ENCODE results near the gene UBE2M.
"Not testable (repeated sequence)": the region's sequence is repeated elsewhere in the genome, so short reads cannot be mapped to it uniquely, and the experiment has no call there.

UBE2M gene

DNA sequence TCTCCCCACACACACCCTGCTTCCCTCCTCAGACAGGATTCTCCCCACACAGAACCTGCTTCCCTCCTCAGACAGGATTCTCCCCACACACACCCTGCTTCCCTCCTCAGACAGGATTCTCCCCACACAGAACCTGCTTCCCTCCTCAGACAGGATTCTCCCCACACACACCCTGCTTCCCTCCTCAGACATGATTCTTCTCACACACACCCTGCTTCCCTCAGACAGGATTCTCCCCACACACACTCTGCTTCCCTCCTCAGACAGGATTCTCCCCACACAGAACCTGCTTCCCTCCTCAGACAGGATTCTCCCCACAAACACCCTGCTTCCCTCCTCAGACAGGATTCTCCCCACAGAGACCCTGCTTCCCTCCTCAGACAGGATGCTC is 19.2 kb downstream of the UBE2M start:
- not testable (repeated sequence) for DNase-seq (ENCODE audit: low spot score)

GRCh38 chr19:58538257-58539168 is 19.9 kb downstream of the UBE2M start:
- no peak for DNase-seq (ENCODE audit: low spot score)

DNA sequence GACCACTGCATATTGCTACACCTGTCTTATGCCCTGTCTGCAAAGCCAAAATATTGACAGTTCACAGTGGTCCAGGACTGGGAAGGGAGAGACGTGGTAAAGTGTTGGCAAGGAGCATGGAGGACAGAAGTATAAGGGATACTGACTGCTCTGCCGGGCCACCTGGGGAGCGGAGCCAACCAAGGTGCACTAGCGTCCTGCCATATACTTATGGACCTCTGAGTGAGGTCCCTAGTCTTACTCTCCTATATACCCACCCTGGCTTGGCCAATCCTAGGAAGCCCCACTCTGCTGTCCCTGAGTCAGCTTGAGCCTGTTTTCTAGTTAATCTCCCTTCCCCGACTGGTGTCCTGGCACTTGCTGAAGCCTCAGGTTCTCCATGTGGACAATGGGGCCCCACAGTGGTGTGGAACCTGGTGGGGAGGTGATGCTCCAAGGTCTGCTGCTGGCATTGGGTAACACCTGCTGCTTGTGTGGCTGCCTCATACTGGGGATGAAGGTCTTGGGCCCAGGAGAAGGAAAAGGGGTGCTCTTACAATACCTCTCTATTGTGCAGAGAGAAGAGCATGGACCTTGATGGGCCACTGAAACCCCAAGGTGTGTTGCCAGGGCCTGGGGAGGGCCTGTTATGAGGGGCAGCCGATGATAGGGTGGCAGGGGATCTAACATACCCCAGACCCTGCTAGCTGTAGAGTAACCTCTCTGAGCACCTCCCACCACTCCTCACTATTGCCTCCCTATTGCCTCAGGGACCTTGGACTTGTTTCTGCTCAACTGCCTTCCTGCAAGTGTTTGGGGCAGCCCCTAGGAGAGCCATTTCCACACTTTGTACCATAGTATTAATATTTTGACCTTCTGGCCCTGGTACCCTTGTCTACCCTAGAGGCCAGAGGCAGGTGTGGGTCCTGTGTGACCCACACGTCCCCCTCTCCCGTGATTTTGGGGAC is 21.3 kb downstream of the UBE2M start:
- DNase-seq (ENCODE audit: low spot score) = no peak

DNA sequence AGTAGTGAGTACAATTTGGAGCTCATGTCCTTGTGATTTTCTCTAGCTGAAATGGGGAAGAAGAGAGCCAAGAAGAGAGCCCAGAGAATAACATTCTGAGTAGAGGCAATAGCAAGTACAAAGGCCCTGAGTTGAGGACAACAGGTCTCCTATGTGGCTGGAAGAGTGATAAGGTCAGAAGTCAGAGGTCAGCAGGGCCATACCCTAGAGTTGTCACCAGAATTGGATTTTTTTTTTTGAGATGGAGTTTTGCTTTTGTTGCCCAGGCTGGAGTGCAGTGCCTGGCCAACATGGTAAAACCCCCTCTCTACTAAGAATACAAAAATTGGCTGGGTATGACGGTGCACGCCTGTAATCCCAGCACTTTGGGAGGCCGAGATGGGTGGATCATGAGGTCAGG is 22.6 kb downstream of the UBE2M start:
- no peak for DNase-seq (ENCODE audit: low spot score)

- DNase-seq (ENCODE audit: low spot score) = no peak
Observed at GRCh38 chr19:58531034-58531840, 27.2 kb downstream of the UBE2M start.

DNA sequence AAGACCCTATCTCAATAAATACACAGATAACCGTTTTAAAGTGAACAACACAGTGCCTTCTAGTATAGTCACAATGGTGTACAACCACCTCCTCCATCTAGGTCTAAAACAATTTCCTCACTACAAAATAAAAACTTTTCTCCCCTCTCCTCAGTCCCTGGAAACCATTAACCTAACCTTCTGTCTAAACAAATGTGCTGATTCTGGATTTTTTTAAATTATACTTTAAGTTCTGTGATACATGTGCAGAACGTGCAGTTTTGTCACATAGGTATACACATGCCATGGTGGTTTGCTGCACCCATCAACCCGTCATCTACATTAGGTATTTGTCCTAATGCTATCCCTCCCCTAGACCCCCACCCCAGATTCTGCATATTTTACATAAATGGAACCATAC is 29.0 kb downstream of the UBE2M start:
- DNase-seq (ENCODE audit: low spot score) = no peak

DNA sequence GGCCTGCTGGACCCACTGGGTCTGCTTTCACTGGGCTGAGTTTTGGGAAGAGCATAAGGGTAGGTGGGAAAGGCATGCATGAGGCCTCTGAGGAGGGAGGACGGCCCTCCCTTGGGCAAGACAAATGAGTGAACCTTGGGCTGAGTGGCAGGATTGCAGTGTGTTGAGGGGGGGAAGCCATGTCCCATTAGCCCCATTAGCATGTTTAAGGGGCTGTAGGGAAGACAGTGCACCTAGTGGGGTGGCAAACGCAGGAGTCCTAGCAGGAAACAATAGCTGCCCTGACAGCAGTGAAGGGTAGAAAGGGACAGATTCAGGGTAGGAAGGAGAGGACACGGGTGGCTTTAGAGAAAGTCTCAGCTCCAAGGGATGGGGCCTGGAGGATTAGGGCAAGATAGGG is 35.7 kb downstream of the UBE2M start:
- DNase-seq (ENCODE audit: low spot score) = no peak

GRCh38 chr19:58521651-58522050 is 36.8 kb downstream of the UBE2M start:
- DNase-seq (ENCODE audit: low spot score) = no peak

DNA sequence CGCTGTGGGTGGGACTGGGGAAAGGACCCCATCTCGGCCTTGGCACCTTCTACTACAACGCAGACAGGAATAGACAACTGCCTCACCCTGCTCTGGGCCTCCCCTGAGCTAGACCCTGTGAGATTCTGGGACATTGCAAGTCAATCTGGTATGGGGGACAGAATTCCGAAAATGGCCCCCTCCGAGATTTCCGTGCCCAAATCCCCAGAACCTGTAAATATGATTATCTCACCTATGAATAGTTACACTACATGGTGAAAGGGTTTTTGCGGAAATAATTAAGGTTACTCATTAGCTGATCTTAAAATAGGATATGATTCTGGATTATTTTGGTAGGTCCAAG is 38.2 kb downstream of the UBE2M start:
- DNase-seq (ENCODE audit: low spot score) = no peak

DNA sequence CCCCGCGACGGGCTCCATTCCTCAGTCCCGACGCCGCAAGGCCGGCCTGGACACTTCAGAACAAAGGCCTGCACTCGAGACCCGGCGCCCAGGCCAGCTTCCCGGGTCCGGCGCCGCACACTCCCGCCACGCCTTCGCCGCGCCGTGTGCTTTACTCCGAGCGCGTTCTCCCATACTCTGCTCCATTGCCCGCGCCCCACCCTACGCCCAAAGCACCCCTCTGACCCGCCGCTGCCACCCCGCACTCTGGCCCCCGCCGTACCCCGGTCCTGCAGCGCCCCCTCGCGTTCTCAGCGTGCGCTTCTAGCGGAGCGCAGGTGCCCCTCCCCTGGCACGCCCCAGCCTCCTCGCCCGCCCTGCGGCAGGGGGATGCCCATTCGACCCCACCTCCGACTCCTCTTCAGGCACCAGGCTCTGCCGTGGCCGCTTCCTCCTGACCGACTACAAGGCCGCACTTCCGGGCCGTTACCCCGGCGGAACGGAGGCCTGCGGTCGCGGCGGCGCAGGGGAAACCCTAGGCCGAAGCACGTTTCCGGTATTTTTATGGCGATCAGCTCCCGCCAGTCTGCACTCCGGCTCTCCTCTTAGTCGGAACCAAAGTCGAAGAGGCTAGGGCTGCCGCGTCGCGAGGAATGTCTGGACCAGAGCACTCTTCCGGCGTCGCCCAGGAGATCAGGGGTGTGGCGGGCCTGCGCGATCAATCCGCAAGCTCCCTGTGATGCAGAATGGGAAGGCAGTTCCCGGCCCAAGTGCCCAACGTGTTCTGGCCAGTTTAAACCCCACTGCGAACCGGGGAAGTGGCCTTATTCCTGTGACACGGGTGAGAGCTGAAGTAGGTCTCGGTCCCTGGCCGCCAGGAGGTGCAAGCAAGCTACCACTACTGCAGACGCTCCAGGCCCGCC is 38.8 kb downstream of the UBE2M start, which contains the start of gene ZBTB45:
ZBTB45 (minus strand) TSS at position 456 of the 902 bp plus-strand sequence. CDS start 2,137 bp downstream, outside the sequence.
- peak; percentile 94 for DNase-seq (ENCODE audit: low spot score)

DNA sequence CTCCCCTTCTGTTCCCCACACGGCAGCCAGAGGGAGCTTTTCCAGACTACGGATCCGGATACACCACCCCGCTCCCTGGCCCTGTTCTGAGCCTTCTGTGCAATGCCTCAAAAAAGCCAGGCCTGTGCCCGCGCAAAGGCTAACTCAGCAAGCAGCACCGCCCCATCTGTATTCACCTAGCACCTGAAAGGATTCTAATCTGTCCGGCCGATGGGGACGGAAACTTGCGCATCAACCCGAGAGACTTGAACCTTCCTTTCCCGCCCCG is 39.4 kb downstream of the UBE2M start:
- DNase-seq (ENCODE audit: low spot score) = no peak

DNA sequence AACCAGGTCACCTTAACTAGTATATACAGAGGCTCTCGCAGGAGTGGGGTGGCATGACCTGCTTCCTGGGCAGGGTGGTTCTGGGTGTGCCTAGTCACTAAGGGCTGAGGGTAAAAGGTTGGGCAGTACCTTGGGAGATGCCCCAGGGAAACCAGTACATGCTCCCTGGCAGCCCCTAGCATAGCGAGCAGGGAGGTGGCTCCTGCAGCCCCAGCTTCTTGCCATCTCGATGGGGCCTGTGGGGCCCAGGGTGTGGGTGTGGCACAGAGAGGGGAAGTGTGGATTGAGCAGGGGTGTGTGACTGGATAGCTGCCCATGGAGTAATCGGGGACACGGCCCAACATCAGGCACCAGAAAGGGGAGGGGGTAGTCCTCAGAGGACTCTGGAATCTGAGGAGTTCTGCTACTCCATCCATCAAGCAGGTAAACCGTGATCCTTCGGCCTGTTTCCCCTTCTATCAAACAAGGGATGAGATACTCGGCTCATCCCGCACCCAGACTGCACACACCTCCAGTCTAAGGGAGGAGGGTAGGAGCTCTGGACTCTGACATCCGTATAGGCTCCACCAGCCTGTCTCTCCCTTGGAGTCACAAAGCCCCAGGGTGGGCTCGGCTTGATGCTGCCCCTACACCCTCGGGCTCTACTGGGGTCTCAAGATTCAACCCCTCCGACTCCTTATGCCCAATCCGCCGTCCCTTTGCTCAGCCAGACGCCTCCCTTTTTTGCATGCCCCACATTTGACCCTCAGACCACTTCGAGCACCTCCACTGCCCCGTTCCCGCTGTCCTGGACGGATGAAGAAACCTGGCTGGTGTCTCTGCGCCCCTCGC is 39.9 kb downstream of the UBE2M start:
- DNase-seq (ENCODE audit: low spot score) = no peak

- no peak for DNase-seq (ENCODE audit: low spot score)
Observed at GRCh38 chr19:58516964-58517833, 41.2 kb downstream of the UBE2M start.

DNA sequence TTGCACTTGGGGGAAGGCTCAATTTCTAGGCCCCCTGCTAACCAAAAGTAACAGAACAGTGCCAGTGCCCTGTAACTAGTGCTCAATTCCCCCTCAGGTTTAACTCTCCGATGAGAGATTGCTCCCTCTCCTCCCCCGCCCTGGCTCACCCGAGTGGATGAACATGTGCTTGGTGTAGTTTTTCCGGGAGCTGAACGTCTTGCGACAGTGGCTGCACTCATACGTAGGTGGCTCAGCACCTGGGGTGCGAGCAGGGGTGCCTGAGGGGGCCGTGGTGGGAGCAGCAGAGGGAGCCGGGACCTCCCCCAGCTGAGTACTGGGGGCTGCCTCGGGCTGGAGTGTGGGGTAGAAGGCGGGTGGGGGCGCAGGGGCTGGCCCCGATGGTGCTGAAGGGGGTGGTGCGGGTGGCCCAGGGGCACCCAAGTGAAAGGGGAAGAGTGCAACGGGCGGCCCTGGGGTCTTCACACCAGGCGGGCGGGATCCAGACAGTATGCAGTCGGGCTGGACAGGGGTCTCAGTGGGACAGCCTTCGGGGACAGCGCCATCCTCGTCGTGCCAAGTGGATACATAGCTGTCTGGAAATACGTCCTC is 42.1 kb downstream of the UBE2M start:
- no peak for DNase-seq (ENCODE audit: low spot score)

DNA sequence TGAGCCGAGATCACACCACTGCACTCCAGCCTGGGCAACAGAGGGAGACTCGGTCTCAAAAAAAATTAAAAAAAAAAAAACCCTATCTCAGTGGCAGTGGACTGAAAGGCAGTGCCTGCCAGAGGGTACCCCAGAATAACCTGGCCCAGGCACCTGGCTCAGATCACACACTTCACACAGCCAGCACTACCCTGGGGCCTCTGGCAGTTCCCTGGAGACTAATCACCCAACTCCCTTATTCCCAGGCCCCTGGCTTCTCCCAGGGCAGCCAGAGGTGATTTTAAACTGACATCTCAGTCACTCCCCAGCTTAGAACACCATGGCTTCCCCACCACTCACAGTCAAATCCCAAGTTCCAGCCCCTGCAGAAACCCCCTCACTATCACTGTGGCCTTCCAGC is 43.2 kb downstream of the UBE2M start:
- DNase-seq (ENCODE audit: low spot score) = no peak

GRCh38 chr19:58514564-58515022 is 43.8 kb downstream of the UBE2M start:
- DNase-seq (ENCODE audit: low spot score) = no peak

- peak; percentile 74 for DNase-seq (ENCODE audit: low spot score)
Observed at GRCh38 chr19:58513694-58514563, 44.5 kb downstream of the UBE2M start.

DNA sequence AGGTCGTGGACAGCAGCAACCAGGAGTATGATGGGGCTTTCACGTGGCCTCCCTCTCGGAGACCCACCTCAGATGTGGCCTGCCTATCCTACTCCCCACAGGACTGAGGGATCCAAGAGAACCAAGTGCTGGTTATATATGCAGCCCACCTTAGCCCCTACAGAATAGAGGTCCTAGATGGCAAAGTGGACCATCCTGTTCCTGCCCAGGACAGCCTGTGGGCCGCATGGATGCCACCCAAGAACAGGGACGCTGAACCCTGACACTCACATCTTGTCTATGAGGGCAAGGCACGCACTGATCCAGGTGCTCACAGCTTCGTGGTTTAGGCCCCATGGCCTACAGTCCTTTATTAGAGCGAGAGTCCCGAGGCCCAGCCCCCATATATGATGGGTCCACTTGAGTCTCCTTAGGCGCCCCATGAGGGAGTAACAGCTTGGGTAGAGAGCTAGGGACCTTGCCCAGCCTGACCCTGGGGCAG is 45.2 kb downstream of the UBE2M start:
- no peak for DNase-seq (ENCODE audit: low spot score)

All from globus pallidus (tissue), 1 donor.